Measurements from ENCODE around the gene WIPI1.

The WIPI1 gene

GRCh38 chr17:68456339-68457167 lies 743 bp downstream of the WIPI1 start:
- peak overlapping the region; percentile 66 for H3K4me3 ChIP-seq (ENCODE audit: low read length)
- no peak for TF ChIP-seq CTCF (IDR thresholded peaks at IDR 0.05; ENCODE audit: insufficient read depth, low read depth, low read length, missing control alignments)
- DNase-seq (ENCODE audit: low read depth) = peak; percentile 89

GRCh38 chr17:68455901-68456338 lies 1.4 kb downstream of the WIPI1 start:
- no peak for TF ChIP-seq CTCF (IDR thresholded peaks at IDR 0.05; ENCODE audit: insufficient read depth, low read depth, low read length, missing control alignments)
- DNase-seq (ENCODE audit: low read depth) = peak; percentile 77
- peak overlapping the region; percentile 66 for H3K4me3 ChIP-seq (ENCODE audit: low read length)

- TF ChIP-seq CTCF (IDR thresholded peaks at IDR 0.05; ENCODE audit: insufficient read depth, low read depth, low read length, missing control alignments) = no peak
- DNase-seq (ENCODE audit: low read depth) = no peak
- H3K4me3 ChIP-seq (ENCODE audit: low read length) = no peak overlapping the region
Measured at GRCh38 chr17:68453991-68454665, 3.2 kb downstream of the WIPI1 start.

GRCh38 chr17:68452724-68453290 lies 4.5 kb downstream of the WIPI1 start:
- DNase-seq (ENCODE audit: low read depth) = peak; percentile 34
- no peak for TF ChIP-seq CTCF (IDR thresholded peaks at IDR 0.05; ENCODE audit: insufficient read depth, low read depth, low read length, missing control alignments)

GRCh38 chr17:68451670-68452354 lies 5.5 kb downstream of the WIPI1 start:
- DNase-seq (ENCODE audit: low read depth) = no peak

More at GRCh38 chr17:68452724-68453290, 4.5 kb downstream of the WIPI1 start:
- no peak overlapping the region for H3K4me3 ChIP-seq (ENCODE audit: low read length)

More at GRCh38 chr17:68451670-68452354, 5.5 kb downstream of the WIPI1 start:
- H3K4me3 ChIP-seq (ENCODE audit: low read length) = no peak overlapping the region
- no peak for TF ChIP-seq CTCF (IDR thresholded peaks at IDR 0.05; ENCODE audit: insufficient read depth, low read depth, low read length, missing control alignments)
